Thyroid gland (tissue), 4 donors: ENCODE data around the gene PRRC2A. TPM values are rescaled to one million over a fixed set of nuclear protein-coding genes. Genes with fewer than 3 reads are reported as not detected.

Source experiments
- DNase-seq, 2 donors: peaks; one replicate each; pipeline ENCODE4 v3.0.0-alpha.2; 2019
- H3K27ac ChIP-seq, 3 donors: fragments of 200-600 bp; sonication (generic); 1 replicate in 2 of 3; 2 replicates in 1 of 3; pipeline ENCODE4 v1.5.1; 2016 to 2019; ENCODE audit warnings: mild to moderate bottlenecking in 1 of 3, moderate library complexity in 1 of 3
- H3K27me3 ChIP-seq: fragments of 200-600 bp; sonication (generic); one replicate; pipeline ENCODE4 v1.5.1; 2019
- H3K36me3 ChIP-seq, 2 donors: fragments of 200-600 bp; sonication (generic); one replicate each; pipeline ENCODE4 v1.5.1; 2016 to 2019
- H3K4me1 ChIP-seq, 2 donors: fragments of 200-600 bp; sonication (generic); one replicate each; pipeline ENCODE4 v1.5.1; 2017 to 2019
- H3K4me3 ChIP-seq, 3 donors: fragments of 200-600 bp; sonication (generic); replicated peaks in 1 of 3; 1 replicate in 2 of 3; 2 replicates in 1 of 3; pipeline ENCODE4 v1.5.1; 2016; ENCODE audit warnings: mild to moderate bottlenecking in 1 of 3
- H3K9me3 ChIP-seq: fragments of 200-600 bp; sonication (generic); one replicate; pipeline ENCODE4 v1.5.1; 2017
- POLR2A ChIP-seq, 2 donors: fragments of 450-650 bp; IDR thresholded peaks; one replicate each; pipeline ENCODE4 v1.6.1; 2017; ENCODE audit warnings: antibody characterized with exemption in 2 of 2, mild to moderate bottlenecking in 2 of 2, moderate library complexity in 1 of 2
- WGBS, 2 donors: methylation state at CpG; one replicate each; pipeline ENCODE4 v1.1.5; 2017; 5-methylcytosine and 5-hydroxymethylcytosine counted together
- intact Hi-C: fragments of 100-400 bp; cut with DNase I; formaldehyde crosslinking; loops from one replicate; pipeline ENCODE4 v1.15.1; 2023
- total RNA-seq, 4 donors: library from RNA; depleted of rRNA; stranded (reverse); fragments of >200 nt; gene quantifications; one replicate each; pipeline ENCODE4 v1.2.3, GENCODE V29; 2016
- TF ChIP-seq, protein P1 (sequence below), 6 experiments: fragments of 200-600 bp in 3 of 6; fragments of 450-650 bp in 3 of 6; sonication (generic) in 3 of 6; IDR thresholded peaks; one replicate each; pipeline ENCODE4 v1.5.1; 2016 to 2019; ENCODE audit warnings: antibody characterized with exemption in 6 of 6, mild to moderate bottlenecking in 2 of 6, inconsistent platforms in 1 of 6, moderate library complexity in 1 of 6

The PRRC2A gene
- total RNA-seq, 4 donors from 2014 or later = 68.5 to 127 (median 86.7) TPM

GRCh38 chr6:31636698-31637596 is 16.4 kb downstream of the PRRC2A start:
- no peak for TF ChIP-seq POLR2A (IDR thresholded peaks at IDR 0.05)
- TF ChIP-seq, protein P1, sequence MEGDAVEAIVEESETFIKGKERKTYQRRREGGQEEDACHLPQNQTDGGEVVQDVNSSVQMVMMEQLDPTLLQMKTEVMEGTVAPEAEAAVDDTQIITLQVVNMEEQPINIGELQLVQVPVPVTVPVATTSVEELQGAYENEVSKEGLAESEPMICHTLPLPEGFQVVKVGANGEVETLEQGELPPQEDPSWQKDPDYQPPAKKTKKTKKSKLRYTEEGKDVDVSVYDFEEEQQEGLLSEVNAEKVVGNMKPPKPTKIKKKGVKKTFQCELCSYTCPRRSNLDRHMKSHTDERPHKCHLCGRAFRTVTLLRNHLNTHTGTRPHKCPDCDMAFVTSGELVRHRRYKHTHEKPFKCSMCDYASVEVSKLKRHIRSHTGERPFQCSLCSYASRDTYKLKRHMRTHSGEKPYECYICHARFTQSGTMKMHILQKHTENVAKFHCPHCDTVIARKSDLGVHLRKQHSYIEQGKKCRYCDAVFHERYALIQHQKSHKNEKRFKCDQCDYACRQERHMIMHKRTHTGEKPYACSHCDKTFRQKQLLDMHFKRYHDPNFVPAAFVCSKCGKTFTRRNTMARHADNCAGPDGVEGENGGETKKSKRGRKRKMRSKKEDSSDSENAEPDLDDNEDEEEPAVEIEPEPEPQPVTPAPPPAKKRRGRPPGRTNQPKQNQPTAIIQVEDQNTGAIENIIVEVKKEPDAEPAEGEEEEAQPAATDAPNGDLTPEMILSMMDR (IDR thresholded peaks at IDR 0.05) = no peak
- H3K4me3 ChIP-seq = no peak overlapping the region
- peaks cover 88 to 93% of the 10 kb centered on the region in 2 donors for H3K36me3 ChIP-seq
- H3K9me3 ChIP-seq = no peaks in the 10 kb centered on the region
- H3K4me1 ChIP-seq = no peaks in the 10 kb centered on the region
- H3K27me3 ChIP-seq = no peaks in the 10 kb centered on the region
- no peak overlapping the region for H3K27ac ChIP-seq
- no peak for DNase-seq
- intact Hi-C loops = no loop called here
- 88 to 89% methylated on average over 27 of the region's 27 CpGs for WGBS, 2 donors

DNA sequence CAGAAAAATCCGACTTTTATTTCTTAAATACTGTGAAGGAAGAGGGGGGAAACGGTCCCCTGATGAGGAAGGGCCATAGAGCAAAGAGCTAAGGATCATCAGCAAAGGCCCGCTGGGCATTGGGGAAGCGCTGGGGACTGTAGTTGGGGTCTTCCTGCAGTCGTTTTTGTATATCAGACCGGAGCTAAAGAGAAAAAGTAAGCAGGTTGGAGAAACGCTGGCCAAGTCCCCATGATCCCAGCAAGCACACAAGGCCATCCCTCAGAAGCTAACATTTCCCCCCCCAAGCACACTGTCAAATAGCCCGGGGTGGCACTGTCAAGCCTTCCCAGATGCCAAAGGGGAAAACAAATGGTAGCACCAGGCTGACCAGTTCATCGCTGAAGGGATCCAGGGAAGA is 18.5 kb downstream of the PRRC2A start:
- TF ChIP-seq POLR2A (IDR thresholded peaks at IDR 0.05) = no peak
- TF ChIP-seq, protein P1 (IDR thresholded peaks at IDR 0.05) = no peak
- H3K4me1 ChIP-seq = no peaks in the 10 kb centered on the region
- peaks cover 88 to 92% of the 10 kb centered on the region in 2 donors for H3K36me3 ChIP-seq
- H3K27me3 ChIP-seq = no peaks in the 10 kb centered on the region
- intact Hi-C loops = no loop called here
- DNase-seq = no peak
- no peak overlapping the region for H3K4me3 ChIP-seq
- WGBS, 2 donors = 80 to 89% methylated on average over 9 of the region's 9 CpGs
- no peak overlapping the region for H3K27ac ChIP-seq
- H3K9me3 ChIP-seq = no peaks in the 10 kb centered on the region

GRCh38 chr6:31639449-31639861 is 18.9 kb downstream of the PRRC2A start:
- Histone ChIP-seq H3K36me3 (peaks cover 88 to 92% of the 10 kb centered on the region in 2 donors), H3K27ac (no peak overlapping the region), H3K4me3 (no peak overlapping the region), H3K27me3 (no peaks in the 10 kb centered on the region), H3K9me3 (no peaks in the 10 kb centered on the region), H3K4me1 (no peaks in the 10 kb centered on the region)
- no peak for DNase-seq
- TF ChIP-seq, protein P1 (IDR thresholded peaks at IDR 0.05) = no peak
- no peak for TF ChIP-seq POLR2A (IDR thresholded peaks at IDR 0.05)
- WGBS, 2 donors = 81 to 85% methylated on average over 5 to 9 of the region's 10 CpGs
- intact Hi-C loops = no loop called here

GRCh38 chr6:31640612-31641011 is 20.1 kb downstream of the PRRC2A start:
- 97 to 98% methylated on average over 6 of the region's 6 CpGs for WGBS, 2 donors
- no peaks in the 10 kb centered on the region for H3K27me3 ChIP-seq
- H3K9me3 ChIP-seq = no peaks in the 10 kb centered on the region
- H3K4me3 ChIP-seq = no peak overlapping the region
- intact Hi-C loops = no loop called here
- peaks cover 90 to 92% of the 10 kb centered on the region in 2 donors for H3K36me3 ChIP-seq
- no peak for DNase-seq
- no peak overlapping the region for H3K27ac ChIP-seq
- H3K4me1 ChIP-seq = no peaks in the 10 kb centered on the region
- TF ChIP-seq, protein P1 (IDR thresholded peaks at IDR 0.05) = no peak
- no peak for TF ChIP-seq POLR2A (IDR thresholded peaks at IDR 0.05)

DNA sequence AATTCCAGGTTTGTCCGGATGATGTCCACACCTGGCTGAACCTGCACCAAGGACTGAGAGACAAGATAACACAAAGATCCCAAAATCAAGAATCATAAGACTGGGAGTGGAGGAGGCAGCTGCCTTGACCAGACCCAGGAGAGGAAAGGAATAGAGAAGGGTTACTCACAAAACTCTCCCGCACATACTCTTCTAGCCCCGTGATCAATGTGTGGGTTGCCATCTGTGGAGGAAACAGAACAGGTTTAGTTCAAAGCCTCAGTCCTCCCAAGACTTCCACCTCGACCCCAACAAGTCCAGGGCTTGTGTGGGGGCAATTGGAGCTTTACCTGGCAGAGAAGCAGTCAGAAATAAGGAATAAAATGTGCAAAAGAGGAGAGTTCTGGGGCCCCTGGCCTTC is 20.9 kb downstream of the PRRC2A start:
- H3K4me3 ChIP-seq = no peak overlapping the region
- no peaks in the 10 kb centered on the region for H3K9me3 ChIP-seq
- DNase-seq = no peak
- H3K27me3 ChIP-seq = no peaks in the 10 kb centered on the region
- no peak overlapping the region for H3K27ac ChIP-seq
- 94% methylated on average over 4 of the region's 4 CpGs for WGBS, 2 donors
- TF ChIP-seq, protein P1 (IDR thresholded peaks at IDR 0.05) = no peak
- TF ChIP-seq POLR2A (IDR thresholded peaks at IDR 0.05) = no peak
- intact Hi-C loops = no loop called here
- H3K36me3 ChIP-seq = peaks cover 90 to 92% of the 10 kb centered on the region in 2 donors
- H3K4me1 ChIP-seq = no peaks in the 10 kb centered on the region
